Subcutaneous abdominal adipose tissue (tissue), 5 donors: ENCODE measurements around the gene CELA1.
A peak's percentile ranks its signal among the peaks of the same experiment; 100 is the strongest.
"Not testable (repeated sequence)": the region's sequence is repeated elsewhere in the genome, so short reads cannot be mapped to it uniquely, and the experiment has no call there.

ENCODE experiments used
- H3K27ac ChIP-seq: one replicate; pipeline ENCODE4 v1.7.0; 2013; ENCODE audit warnings: low read depth, mild to moderate bottlenecking, inconsistent platforms, low read length, moderate library complexity
- H3K27me3 ChIP-seq, 5 donors: one replicate each; pipeline ENCODE4 v1.7.0; 2013; ENCODE audit warnings: low read length in 5 of 5, inconsistent platforms in 1 of 5; ENCODE audit not compliant: control insufficient read depth in 5 of 5, insufficient read depth in 4 of 5
- H3K36me3 ChIP-seq, 5 donors: one replicate each; pipeline ENCODE4 v1.7.0; 2013; ENCODE audit warnings: low read length in 5 of 5; ENCODE audit not compliant: control insufficient read depth in 5 of 5, insufficient read depth in 5 of 5
- H3K4me1 ChIP-seq, 5 donors: one replicate each; pipeline ENCODE4 v1.7.0; 2013; ENCODE audit warnings: low read length in 5 of 5, mild to moderate bottlenecking in 3 of 5, moderate library complexity in 1 of 5; ENCODE audit not compliant: control insufficient read depth in 5 of 5, insufficient read depth in 5 of 5
- H3K4me3 ChIP-seq, 5 donors: one replicate each; pipeline ENCODE4 v1.7.0; 2013; ENCODE audit warnings: low read length in 5 of 5, low read depth in 1 of 5
- H3K9ac ChIP-seq, 5 donors: one replicate each; pipeline ENCODE4 v1.7.0; 2013; ENCODE audit warnings: low read length in 5 of 5, mild to moderate bottlenecking in 4 of 5, moderate library complexity in 3 of 5
- H3K9me3 ChIP-seq, 5 donors: one replicate each; pipeline ENCODE4 v1.7.0; 2013; ENCODE audit warnings: low read length in 5 of 5; ENCODE audit not compliant: control insufficient read depth in 5 of 5
- donor health status: healthy.
- donor health status: healthy.
- donor health status: healthy.
- donor health status: healthy.
- donor health status: healthy.

CELA1 gene

DNA sequence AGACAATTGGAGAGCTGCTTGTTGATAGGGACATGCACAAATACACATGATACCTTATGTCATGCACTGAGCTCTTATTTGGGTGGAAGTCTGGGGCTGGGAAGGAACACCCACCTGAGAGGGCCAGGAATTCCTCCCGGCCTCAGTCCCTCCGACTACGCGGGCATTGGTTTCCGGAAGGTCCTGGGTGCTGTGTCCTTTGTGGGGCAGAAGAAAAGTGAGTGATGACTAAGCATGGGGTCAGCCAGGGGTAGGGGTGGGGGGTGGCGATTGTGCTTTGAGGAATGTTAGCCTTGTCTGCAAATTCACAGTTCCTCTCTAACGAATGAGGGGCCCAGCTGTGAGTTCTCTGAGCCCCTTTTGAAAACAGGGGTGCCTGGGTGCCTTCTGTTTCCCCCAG, 798 bp downstream of the CELA1 start:
- Histone ChIP-seq H3K9me3 (no peaks in the 10 kb centered on the region), H3K9ac (no peak overlapping the region), H3K27ac (no peak overlapping the region), H3K27me3 (no peaks in the 10 kb centered on the region), H3K4me1 (peaks cover 0 to 6% (median 4%) of the 10 kb centered on the region in 5 donors), H3K4me3 (no peak overlapping the region), H3K36me3 (no peaks in the 10 kb centered on the region)

DNA sequence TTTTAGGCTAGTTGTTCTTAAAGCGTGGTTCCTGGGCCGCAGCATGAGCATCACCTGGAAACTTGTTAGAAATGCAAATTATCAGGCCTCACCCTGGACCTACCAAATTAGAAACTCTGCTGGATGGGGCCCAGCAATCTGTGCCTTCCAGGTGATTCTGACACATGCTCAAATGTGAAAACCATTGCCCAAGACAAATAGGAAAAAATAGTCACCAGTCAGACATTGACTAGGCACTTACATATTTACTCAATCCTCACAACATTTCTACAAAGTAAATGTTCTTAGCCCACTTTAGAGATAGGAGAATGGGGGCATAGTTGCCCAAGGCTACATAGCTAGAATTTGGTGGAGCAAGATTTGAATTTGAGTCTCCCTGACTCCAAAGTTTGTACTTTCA, 3.3 kb downstream of the CELA1 start:
- no peak overlapping the region for H3K27ac ChIP-seq
- H3K36me3 ChIP-seq, result no peaks in the 10 kb centered on the region
- H3K27me3 ChIP-seq, result no peaks in the 10 kb centered on the region
- H3K4me3 ChIP-seq, result no peak overlapping the region
- no peaks in the 10 kb centered on the region for H3K9me3 ChIP-seq
- no peak overlapping the region for H3K9ac ChIP-seq
- peaks cover 0 to 6% (median 4%) of the 10 kb centered on the region in 5 donors for H3K4me1 ChIP-seq

DNA sequence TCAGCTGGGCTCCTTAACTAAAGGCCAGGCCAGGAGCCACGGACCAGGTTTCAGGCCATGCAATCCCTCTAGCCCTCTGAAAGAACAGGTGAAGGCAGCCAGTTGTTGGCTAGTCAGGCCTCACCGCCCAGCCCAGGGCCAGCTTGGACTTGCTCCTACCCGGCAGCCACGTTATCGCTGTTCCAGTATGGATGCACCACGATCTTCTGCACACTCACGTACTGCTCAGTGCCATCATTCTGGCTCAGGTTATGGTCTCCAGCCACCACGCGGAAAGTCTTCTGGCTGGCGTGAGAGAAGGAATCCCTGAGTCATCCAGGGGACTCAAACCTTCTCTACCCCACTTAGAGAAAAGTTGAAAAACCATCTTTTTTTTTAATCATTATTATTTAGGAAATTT, 4.1 kb downstream of the CELA1 start:
- Histone ChIP-seq H3K36me3 (no peaks in the 10 kb centered on the region), H3K9ac (no peak overlapping the region), H3K9me3 (no peaks in the 10 kb centered on the region), H3K4me1 (peaks cover 0 to 6% (median 4%) of the 10 kb centered on the region in 5 donors), H3K27me3 (no peaks in the 10 kb centered on the region), H3K4me3 (no peak overlapping the region), H3K27ac (no peak overlapping the region)

DNA sequence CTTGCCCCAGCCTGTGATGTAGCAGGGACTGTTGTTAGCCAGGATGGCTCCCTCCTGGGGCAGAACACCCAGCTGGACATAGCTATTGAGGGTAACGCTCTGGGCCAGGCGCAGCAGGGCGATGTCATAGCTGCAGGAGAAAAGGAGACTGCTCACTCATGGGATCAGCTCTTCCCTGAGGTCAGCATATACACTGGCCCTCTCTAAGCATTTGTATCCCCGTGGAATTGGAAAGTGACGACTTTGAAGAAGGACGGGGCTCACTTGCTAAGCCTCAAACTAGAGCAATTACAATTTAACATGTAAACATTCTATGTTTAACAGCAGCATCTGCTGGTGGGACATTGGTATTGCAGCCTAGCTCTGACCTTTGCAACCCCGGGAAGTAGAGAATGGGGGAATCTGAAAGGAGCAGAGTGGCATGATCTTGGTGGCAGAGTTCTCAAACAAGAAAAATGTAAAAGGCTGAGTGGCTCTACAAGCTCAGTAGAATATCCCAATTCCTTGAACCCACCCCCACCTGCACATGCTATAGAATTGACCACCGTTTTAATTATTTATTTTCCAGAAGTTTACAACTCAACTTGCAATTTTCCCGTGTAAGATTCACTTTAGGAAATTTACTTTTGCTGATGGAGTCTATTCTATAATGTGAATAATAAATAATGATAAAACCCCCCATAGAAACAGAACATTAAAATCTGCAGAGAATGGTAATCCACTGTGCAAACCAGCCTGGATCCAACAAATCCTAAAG, 5.0 kb downstream of the CELA1 start:
- H3K36me3 ChIP-seq, result no peaks in the 10 kb centered on the region
- H3K27me3 ChIP-seq, result no peaks in the 10 kb centered on the region
- peak overlapping the region; percentile 36 to 71 (median 56) for H3K4me3 ChIP-seq
- no peaks in the 10 kb centered on the region for H3K9me3 ChIP-seq
- peaks cover 0 to 6% (median 4%) of the 10 kb centered on the region in 5 donors for H3K4me1 ChIP-seq
- peak overlapping the region in 3 of 5 donors; percentile 68 for H3K9ac ChIP-seq
- no peak overlapping the region for H3K27ac ChIP-seq

DNA sequence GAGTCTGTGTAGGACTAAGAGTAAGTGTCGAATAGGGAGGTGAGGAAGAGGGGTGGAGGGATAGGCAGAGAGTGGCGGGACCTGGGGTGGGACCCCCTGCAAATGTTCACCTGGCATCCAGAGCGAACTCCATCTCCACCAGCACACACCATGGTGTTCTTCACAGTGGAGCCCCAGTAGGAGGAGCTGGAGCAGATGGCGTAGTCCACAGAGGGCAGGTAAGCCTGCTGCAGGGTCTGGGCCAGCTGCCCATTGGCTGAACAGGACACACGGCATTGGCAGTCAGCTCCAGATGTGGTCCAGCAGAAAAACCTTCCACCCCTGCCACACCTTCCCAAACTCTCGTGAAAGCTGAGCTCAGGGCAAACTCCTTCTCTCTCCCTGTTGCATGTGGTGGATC, 6.7 kb downstream of the CELA1 start:
- Histone ChIP-seq H3K27ac (no peak overlapping the region), H3K4me3 (no peak overlapping the region), H3K9ac (no peak overlapping the region), H3K4me1 (peaks cover 0 to 6% (median 4%) of the 10 kb centered on the region in 5 donors), H3K36me3 (no peaks in the 10 kb centered on the region), H3K27me3 (no peaks in the 10 kb centered on the region), H3K9me3 (no peaks in the 10 kb centered on the region)

DNA sequence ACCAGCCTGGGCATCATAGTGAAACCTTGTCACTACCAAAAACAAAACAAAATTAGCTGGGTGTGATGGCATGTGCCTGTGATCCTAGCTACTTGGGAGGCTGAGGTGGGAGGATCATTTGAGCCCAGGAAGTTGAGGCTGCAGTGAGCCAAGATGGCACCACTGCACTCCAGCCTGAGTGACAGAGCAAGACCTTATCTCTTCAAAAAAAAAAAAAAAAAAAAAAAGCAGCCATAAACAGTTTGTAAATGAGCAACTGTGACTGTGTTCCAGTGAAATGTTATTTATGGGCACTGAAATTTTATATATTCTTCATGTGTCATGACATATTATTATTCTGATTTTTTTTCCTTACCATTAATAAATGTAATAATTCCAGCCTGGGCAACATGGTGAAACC, 9.1 kb downstream of the CELA1 start:
- not testable (repeated sequence) for H3K9ac ChIP-seq, H3K27me3 ChIP-seq, H3K36me3 ChIP-seq, H3K27ac ChIP-seq, H3K4me1 ChIP-seq, H3K4me3 ChIP-seq, H3K9me3 ChIP-seq

DNA sequence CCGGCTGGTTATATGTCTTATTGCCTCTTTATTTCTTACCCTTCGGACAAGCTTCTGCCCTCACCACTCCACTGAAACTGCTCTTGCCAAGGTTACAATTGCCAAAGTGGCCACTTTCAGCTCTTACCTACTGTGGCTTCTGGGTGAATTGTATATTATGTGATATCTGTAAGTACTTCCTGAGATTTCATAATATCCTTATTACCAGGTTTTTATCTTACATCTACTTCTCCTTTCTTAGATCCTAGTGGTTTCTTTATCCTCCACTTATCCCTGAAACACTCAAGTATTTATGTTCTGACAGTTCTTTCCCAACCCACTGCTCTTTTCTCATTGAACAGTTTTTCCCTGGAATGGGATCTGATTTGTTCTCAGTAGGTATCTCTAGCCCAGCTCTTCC, 10.5 kb downstream of the CELA1 start:
- Histone ChIP-seq H3K4me3 (no peak overlapping the region), H3K27ac (no peak overlapping the region), H3K27me3 (no peaks in the 10 kb centered on the region)

DNA sequence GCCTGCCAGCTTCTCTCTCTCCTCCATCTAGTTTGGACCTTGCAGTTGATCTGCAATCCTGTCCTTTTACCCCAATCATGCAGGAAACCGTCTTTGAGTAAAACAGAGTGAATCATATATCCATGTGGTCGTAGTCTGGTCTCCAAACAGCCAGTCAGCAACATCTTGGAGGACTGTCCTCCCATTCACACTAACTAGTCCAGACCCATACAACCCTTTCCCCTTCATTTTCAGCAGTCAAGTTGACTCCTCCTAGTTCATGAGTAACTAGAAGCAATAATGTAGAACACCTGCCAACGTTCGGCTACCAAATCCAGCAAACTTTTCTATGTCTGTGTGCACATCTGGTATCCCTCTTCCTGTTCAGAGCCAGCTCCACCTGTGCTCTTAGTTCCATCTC, 11.7 kb downstream of the CELA1 start:
- Histone ChIP-seq H3K27me3 (no peaks in the 10 kb centered on the region), H3K27ac (no peak overlapping the region)

More for the DNA sequence above, 10.5 kb downstream of the CELA1 start:
- peaks cover 0 to under 1% (median 0%) of the 10 kb centered on the region in 5 donors for H3K4me1 ChIP-seq
- H3K9ac ChIP-seq, result no peak overlapping the region
- H3K9me3 ChIP-seq, result no peaks in the 10 kb centered on the region
- no peaks in the 10 kb centered on the region for H3K36me3 ChIP-seq

DNA sequence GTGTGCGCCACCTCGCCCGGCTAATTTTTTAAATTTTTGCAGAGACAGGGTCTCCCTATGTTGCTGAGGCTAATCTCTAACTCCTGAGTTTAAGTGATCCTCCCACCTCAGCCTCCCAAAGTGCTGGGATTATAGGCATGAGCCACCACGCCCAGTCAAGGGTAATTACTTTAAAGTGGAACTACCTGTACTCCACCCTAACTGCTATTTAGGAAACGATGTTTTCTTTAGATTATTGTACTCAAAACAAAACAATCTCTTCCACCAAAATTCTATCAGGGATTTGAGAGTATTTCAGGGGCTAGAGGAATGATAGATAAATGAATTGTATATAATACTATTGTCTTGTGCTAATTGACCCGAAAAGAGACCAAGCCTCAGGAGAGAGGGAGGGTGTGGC, 12.9 kb downstream of the CELA1 start:
- H3K4me1 ChIP-seq, result peaks cover 0 to 10% (median 2%) of the 10 kb centered on the region in 5 donors
- no peaks in the 10 kb centered on the region for H3K27me3 ChIP-seq
- no peaks in the 10 kb centered on the region for H3K36me3 ChIP-seq
- H3K4me3 ChIP-seq, result no peak overlapping the region
- no peak overlapping the region for H3K27ac ChIP-seq
- H3K9me3 ChIP-seq, result no peaks in the 10 kb centered on the region
- H3K9ac ChIP-seq, result no peak overlapping the region

More for the DNA sequence above, 11.7 kb downstream of the CELA1 start:
- Histone ChIP-seq H3K9ac (no peak overlapping the region), H3K4me3 (no peak overlapping the region), H3K36me3 (no peaks in the 10 kb centered on the region), H3K9me3 (no peaks in the 10 kb centered on the region), H3K4me1 (no peaks in the 10 kb centered on the region)

DNA sequence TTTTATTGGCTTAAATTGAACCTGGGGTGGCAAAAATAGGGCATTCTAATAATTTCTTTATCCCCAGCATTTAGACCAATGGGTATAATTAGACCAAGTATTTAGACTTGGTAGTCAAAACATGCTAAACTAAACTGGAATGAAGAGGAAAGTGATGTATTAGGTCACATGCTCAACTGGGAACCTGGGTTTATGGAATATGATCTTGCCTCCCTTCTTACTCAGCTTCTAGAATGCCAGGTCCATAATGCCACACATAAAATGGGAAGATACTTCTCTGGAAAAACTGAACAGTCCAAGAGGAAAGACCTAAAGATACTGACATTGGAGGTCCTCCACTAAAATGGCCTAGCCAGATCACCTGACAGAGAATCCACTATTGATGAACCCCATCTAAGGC, 16.3 kb downstream of the CELA1 start:
- no peaks in the 10 kb centered on the region for H3K27me3 ChIP-seq
- no peak overlapping the region for H3K27ac ChIP-seq
- no peak overlapping the region for H3K9ac ChIP-seq
- no peaks in the 10 kb centered on the region for H3K9me3 ChIP-seq
- H3K4me1 ChIP-seq, result peaks cover 0 to 33% (median 17%) of the 10 kb centered on the region in 5 donors
- H3K36me3 ChIP-seq, result no peaks in the 10 kb centered on the region
- H3K4me3 ChIP-seq, result no peak overlapping the region
